ENCODE measurements around the gene ZSWIM4. TPM values are rescaled to one million over a fixed set of nuclear protein-coding genes. Genes with fewer than 3 reads are reported as not detected.

ZSWIM4 gene
- total and polyA plus RNA-seq, 2 of the 13 experiments (the other 11 are each of a cell fraction or from before 2014, with no cell fraction given): 0.33 to 0.86 TPM

- peak; percentile 19; the same call in 1 of the 2 replicates for TF ChIP-seq BRF2 (CRISPR knock-in tag; IDR thresholded peaks at IDR 0.05)
- no peak for TF ChIP-seq NR2F6 (IDR thresholded peaks at IDR 0.05)
- TF ChIP-seq NR2F6 (CRISPR knock-in tag; IDR thresholded peaks at IDR 0.05): peak; percentile 46
- no peak for TF ChIP-seq ONECUT2 (CRISPR knock-in tag; IDR thresholded peaks at IDR 0.05)
- TF ChIP-seq MXD4 (CRISPR knock-in tag; IDR thresholded peaks at IDR 0.05): peak; percentile 69; the same call in 1 of the 2 replicates
- peak; percentile 42 for TF ChIP-seq AGO1 (IDR thresholded peaks at IDR 0.05; ENCODE audit: low read depth, low read length, poor library complexity, severe bottlenecking)
- TF ChIP-seq NR2F1 (CRISPR knock-in tag; IDR thresholded peaks at IDR 0.05): no peak
- TF ChIP-seq ZNF841 (CRISPR knock-in tag; IDR thresholded peaks at IDR 0.05; ENCODE audit: borderline replicate concordance): no peak
- TF ChIP-seq EHMT2 (IDR thresholded peaks at IDR 0.05; ENCODE audit: borderline replicate concordance, low read depth, low read length): no peak
- peak; percentile 50; the same call in 1 of the 2 replicates for TF ChIP-seq CAMTA2 (CRISPR knock-in tag; IDR thresholded peaks at IDR 0.05; ENCODE audit: borderline replicate concordance)
- peak; percentile 85 for TF ChIP-seq SIN3B (IDR thresholded peaks at IDR 0.05; ENCODE audit: low read length)
- peak; percentile 55 for TF ChIP-seq ARID5B (CRISPR knock-in tag; IDR thresholded peaks at IDR 0.05)
- TF ChIP-seq ZNF234 (CRISPR knock-in tag; conservative IDR thresholded peaks at IDR 0.05): no peak
- 0 out of 2 replicates have a peak, but pooled peaks have one; percentile 53 for TF ChIP-seq MEIS1 (CRISPR knock-in tag; IDR thresholded peaks at IDR 0.05; ENCODE audit: borderline replicate concordance)
- no peak for TF ChIP-seq JDP2 (CRISPR knock-in tag; IDR thresholded peaks at IDR 0.05; ENCODE audit: borderline replicate concordance)
- TF ChIP-seq MIER2 (CRISPR knock-in tag; IDR thresholded peaks at IDR 0.05): no peak
- peak; percentile 92 for TF ChIP-seq GMEB2 (CRISPR knock-in tag; IDR thresholded peaks at IDR 0.05; ENCODE audit: low read depth)
- TF ChIP-seq MTERF4 (CRISPR knock-in tag; IDR thresholded peaks at IDR 0.05): 0 out of 2 replicates have a peak, but pooled peaks have one; percentile 33
- TF ChIP-seq MEIS2 (CRISPR knock-in tag; IDR thresholded peaks at IDR 0.05): peak; percentile 73; the same call in 1 of the 2 replicates
- no peak; the same call in 1 of the 2 replicates for TF ChIP-seq ZNF317 (CRISPR knock-in tag; IDR thresholded peaks at IDR 0.05)
These were observed 20.7 kb upstream of the ZSWIM4 start, which contains the start of gene C19orf53 (continued) for GRCh38 chr19:13774217-13775191.
